SIG-M5 (cell line): ENCODE data around the gene KLHL30.

Experiments
- DNase-seq: peaks from one replicate; lab custom pipeline; 2025; lab: John Stamatoyannopoulos, UW

Gene KLHL30

DNA sequence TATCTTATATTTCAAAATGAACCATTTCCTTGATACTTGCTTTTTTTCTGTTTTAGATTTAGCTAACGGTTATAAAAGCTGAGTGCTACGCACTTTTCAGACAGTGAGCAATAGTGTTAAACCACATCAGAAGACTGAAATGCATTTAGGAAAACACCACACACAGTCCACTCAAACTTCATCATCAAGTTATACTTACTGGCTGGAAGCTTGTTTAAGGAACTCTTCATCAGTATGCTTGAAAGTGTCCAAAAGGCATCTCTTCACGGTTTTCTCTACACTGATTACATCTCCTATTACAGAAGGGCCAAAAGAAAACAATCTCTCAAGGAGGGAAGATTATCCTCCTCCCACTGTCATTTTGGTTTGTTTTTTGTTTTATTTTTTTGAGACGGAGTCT is 45.4 kb downstream of the KLHL30 start:
- DNase-seq: no peak

DNA sequence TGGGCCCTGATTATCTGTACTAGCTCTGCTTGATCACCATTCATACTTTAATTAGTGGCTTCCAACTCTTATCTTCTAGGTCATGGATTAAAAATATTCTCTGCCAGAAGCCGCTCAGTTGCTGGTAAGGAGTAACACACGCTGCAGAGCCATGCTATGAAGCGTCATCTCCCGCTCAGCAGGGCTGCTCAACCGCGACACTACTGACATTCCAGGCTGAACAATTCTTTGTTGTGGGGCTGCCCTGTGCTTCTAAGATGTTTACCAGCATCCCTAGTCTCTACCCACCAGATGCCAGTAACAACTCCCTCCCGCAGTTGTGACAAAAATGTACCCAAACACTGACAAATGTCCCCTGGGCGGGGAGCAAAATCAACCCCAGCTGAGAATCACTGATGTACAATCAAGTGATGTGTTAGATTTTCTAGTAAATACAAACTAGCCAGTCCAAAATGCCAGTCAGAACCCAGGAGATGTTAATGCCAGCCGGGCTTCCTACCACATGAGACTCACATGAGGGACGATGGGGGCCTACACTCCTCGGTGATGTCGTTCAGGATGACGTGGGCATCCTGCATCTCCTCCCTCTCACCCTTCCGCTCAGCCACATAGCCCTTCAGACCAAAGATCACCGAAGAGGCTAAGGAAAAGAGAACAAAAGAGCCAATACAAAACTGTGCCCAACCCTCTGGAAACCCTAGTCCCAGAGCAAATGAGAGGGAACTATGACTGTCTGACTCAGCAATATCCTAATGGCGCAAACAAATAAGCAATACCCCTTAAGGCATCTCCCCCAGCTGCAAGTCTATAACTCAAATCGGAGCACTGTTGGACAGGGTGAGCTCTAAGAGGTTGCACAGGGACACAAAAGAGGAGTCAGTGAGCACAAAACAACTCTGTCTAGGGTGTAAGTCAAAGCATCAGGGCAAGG is 49.4 kb downstream of the KLHL30 start:
- DNase-seq: no peak

DNA sequence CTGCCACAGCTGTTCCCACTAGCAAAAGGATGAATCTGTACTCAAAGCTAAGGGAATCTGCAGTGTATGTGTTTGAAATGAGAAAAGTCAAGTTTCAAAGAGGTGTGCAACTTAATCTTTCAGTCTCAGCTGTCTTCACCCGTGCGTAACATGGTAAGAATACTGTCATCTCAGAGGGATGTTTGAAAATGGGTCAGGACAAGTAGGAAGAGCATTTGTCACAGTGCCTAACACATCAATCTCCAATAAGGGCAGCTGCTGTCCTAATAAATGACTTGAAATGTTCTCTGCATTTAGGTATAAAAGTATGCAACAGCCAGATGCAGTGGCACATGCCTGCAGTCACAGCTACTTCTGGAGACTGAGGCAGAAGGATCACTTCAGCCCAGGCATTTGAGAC is 52.0 kb downstream of the KLHL30 start:
- DNase-seq: no peak
